ENCODE measurements around the gene RFXAP.

RFXAP gene

DNA sequence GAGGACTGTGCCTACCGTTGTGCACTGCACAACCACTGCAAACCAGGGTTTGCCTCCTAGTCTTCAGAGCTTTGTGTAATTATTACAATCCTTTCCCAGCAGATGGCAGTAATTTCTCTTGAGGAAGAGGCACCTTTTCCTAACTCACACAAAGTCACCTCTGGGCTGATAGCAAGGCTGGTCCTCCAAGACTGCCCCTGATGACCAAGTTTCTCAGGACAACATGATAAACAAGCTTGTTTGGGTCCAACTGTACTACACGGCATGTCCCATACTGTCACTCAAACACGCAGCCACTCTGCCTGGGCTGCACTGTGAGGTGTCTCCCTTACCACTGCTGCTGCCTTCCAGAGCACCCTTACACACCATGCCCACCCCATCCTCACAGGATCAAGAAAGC is 39.3 kb downstream of the RFXAP start:
- no peak overlapping the region for H3K4me3 ChIP-seq (replicated peaks in 1 of 2; ENCODE audit: low read depth in 2 of 2, low read length in 2 of 2)
- peak; percentile 74 to 75 for DNase-seq (ENCODE audit: low read depth in 2 of 2)
- TF ChIP-seq, protein P1, sequence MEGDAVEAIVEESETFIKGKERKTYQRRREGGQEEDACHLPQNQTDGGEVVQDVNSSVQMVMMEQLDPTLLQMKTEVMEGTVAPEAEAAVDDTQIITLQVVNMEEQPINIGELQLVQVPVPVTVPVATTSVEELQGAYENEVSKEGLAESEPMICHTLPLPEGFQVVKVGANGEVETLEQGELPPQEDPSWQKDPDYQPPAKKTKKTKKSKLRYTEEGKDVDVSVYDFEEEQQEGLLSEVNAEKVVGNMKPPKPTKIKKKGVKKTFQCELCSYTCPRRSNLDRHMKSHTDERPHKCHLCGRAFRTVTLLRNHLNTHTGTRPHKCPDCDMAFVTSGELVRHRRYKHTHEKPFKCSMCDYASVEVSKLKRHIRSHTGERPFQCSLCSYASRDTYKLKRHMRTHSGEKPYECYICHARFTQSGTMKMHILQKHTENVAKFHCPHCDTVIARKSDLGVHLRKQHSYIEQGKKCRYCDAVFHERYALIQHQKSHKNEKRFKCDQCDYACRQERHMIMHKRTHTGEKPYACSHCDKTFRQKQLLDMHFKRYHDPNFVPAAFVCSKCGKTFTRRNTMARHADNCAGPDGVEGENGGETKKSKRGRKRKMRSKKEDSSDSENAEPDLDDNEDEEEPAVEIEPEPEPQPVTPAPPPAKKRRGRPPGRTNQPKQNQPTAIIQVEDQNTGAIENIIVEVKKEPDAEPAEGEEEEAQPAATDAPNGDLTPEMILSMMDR (IDR thresholded peaks at IDR 0.05; ENCODE audit: low read depth, low read length) = peak; percentile 56

DNA sequence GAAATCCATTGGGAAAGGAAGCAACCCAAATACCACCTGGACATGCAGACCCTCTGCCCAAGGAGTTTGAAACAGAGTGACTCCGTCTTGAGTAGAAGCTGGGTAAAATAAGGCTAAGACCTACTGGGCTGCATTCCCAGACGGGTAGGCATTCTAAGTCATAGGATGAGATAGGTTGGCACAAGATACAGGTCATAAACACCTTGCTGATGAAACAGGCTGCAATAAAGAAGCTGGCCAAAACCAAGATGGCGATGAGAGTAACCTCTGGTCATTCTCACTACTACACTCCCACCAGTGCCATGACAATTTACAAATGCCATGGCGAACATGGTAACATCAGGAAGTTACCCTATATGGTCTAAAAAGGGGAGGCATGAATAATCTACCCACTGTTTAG is 40.2 kb downstream of the RFXAP start:
- TF ChIP-seq, protein P1 (IDR thresholded peaks at IDR 0.05; ENCODE audit: low read depth, low read length) = no peak
- no peak for DNase-seq (ENCODE audit: low read depth in 2 of 2)
- no peak overlapping the region for H3K4me3 ChIP-seq (replicated peaks in 1 of 2; ENCODE audit: low read depth in 2 of 2, low read length in 2 of 2)

DNA sequence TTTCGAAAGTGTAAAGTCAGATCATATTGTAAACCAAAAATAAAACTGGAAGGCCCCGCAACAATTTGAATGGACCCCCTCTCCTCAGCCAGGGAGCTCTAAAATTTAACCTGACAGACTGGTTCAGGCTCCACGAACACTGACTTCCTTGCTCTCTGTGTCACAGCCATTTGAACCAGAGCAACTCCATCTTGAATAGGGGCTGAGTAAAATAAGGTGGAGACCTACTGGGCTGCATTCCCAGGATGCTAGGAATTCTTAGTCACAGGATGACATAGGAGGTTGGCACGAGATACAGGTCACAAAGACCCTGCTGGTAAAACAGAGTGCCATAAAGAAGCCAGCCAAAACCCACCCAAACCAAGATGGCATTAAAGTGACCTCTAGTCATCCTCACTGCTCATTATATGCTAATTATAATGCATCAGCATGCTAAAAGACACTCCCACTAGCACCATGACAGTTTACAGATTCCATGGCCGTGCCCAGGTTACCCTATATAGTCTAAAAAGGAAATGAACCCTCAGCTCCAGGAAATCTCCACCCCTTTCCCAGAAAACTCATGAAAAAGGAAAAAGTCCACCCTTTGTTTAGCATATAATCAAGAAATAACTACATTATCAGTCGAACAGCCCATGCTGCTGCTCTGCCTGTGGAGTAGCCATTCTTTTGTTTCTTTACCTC is 43.1 kb downstream of the RFXAP start:
- TF ChIP-seq, protein P1 (IDR thresholded peaks at IDR 0.05; ENCODE audit: low read depth, low read length) = no peak
- no peak overlapping the region for H3K4me3 ChIP-seq (replicated peaks in 1 of 2; ENCODE audit: low read depth in 2 of 2, low read length in 2 of 2)
- DNase-seq (ENCODE audit: low read depth in 2 of 2) = peak; percentile 33 to 46

- H3K4me3 ChIP-seq (replicated peaks in 1 of 2; ENCODE audit: low read depth in 2 of 2, low read length in 2 of 2) = no peak overlapping the region
- no peak for DNase-seq (ENCODE audit: low read depth in 2 of 2)
These were observed 43.7 kb downstream of the RFXAP start for GRCh38 chr13:36862722-36863121.

GRCh38 chr13:36865265-36865664 is 46.2 kb downstream of the RFXAP start:
- TF ChIP-seq, protein P1 (IDR thresholded peaks at IDR 0.05; ENCODE audit: low read depth, low read length) = no peak
- DNase-seq (ENCODE audit: low read depth in 2 of 2) = no peak
- H3K4me3 ChIP-seq (replicated peaks in 1 of 2; ENCODE audit: low read depth in 2 of 2, low read length in 2 of 2) = no peak overlapping the region

More at GRCh38 chr13:36862722-36863121, 43.7 kb downstream of the RFXAP start:
- TF ChIP-seq, protein P1 (IDR thresholded peaks at IDR 0.05; ENCODE audit: low read depth, low read length) = no peak

GRCh38 chr13:36866232-36866631 is 47.2 kb downstream of the RFXAP start:
- no peak overlapping the region for H3K4me3 ChIP-seq (replicated peaks in 1 of 2; ENCODE audit: low read depth in 2 of 2, low read length in 2 of 2)
- no peak for DNase-seq (ENCODE audit: low read depth in 2 of 2)
- TF ChIP-seq, protein P1 (IDR thresholded peaks at IDR 0.05; ENCODE audit: low read depth, low read length) = no peak
